ENCODE measurements around the gene ASTL. TPM values are rescaled to one million over a fixed set of nuclear protein-coding genes. Genes with fewer than 3 reads are reported as not detected.
"Not testable (repeated sequence)": the region's sequence is repeated elsewhere in the genome, so short reads cannot be mapped to it uniquely, and the experiment has no call there.

The ASTL gene
- total RNA-seq, 1 experiment from 2014 or later = not detected

- no peak for DNase-seq (ENCODE audit: low read depth)
Observed at GRCh38 chr2:96099861-96100798, 38.2 kb downstream of the ASTL start.

- DNase-seq (ENCODE audit: low read depth) = no peak
Observed at GRCh38 chr2:96098900-96099590, 39.3 kb downstream of the ASTL start.

GRCh38 chr2:96097951-96098823, 40.1 kb downstream of the ASTL start:
- no peak for DNase-seq (ENCODE audit: low read depth)

- DNase-seq (ENCODE audit: low read depth) = no peak
Observed at GRCh38 chr2:96097441-96097840, 40.9 kb downstream of the ASTL start.

GRCh38 chr2:96095116-96095636, 43.1 kb downstream of the ASTL start:
- DNase-seq (ENCODE audit: low read depth) = no peak

- no peak for DNase-seq (ENCODE audit: low read depth)
Observed at GRCh38 chr2:96093528-96093927, 44.8 kb downstream of the ASTL start.

- no peak for DNase-seq (ENCODE audit: low read depth)
Observed at GRCh38 chr2:96092951-96093350, 45.4 kb downstream of the ASTL start.

- no peak for DNase-seq (ENCODE audit: low read depth)
Observed at GRCh38 chr2:96092573-96092877, 45.8 kb downstream of the ASTL start.

- no peak for DNase-seq (ENCODE audit: low read depth)
Observed at GRCh38 chr2:96091711-96092572, 46.4 kb downstream of the ASTL start.

- DNase-seq (ENCODE audit: low read depth) = no peak
Observed at GRCh38 chr2:96091141-96091710, 47.1 kb downstream of the ASTL start.

GRCh38 chr2:96090196-96090926, 47.9 kb downstream of the ASTL start:
- DNase-seq (ENCODE audit: low read depth) = no peak

- no peak for DNase-seq (ENCODE audit: low read depth)
Observed at GRCh38 chr2:96089356-96090195, 48.7 kb downstream of the ASTL start.

- DNase-seq (ENCODE audit: low read depth) = no peak
Observed at GRCh38 chr2:96088340-96089335, 49.7 kb downstream of the ASTL start.

GRCh38 chr2:96087130-96087529, 51.2 kb downstream of the ASTL start:
- no peak for DNase-seq (ENCODE audit: low read depth)

GRCh38 chr2:96085541-96086355, 52.6 kb downstream of the ASTL start:
- DNase-seq (ENCODE audit: low read depth) = no peak

GRCh38 chr2:96084858-96085518, 53.3 kb downstream of the ASTL start:
- DNase-seq (ENCODE audit: low read depth) = not testable (repeated sequence)

All from RPMI7951 (cell line).